ENCODE measurements around the gene SPATA16.

GRCh38 chr3:172882563-172882962 lies 258.5 kb downstream of the SPATA16 start:
- TF ChIP-seq CTCF (IDR thresholded peaks at IDR 0.05) (no peak), POLR2A (IDR thresholded peaks at IDR 0.05) (no peak)

Data from testis (tissue), 2 donors.